Measurements from ENCODE around the gene AP1B1. TPM values are rescaled to one million over a fixed set of nuclear protein-coding genes. Genes with fewer than 3 reads are reported as not detected.

Gene AP1B1
- 23.6 to 27.7 TPM (median 25.8 TPM) in 5 replicates for total RNA-seq (2022; extraction: Qiagen RNA extraction; ENCODE audit: low read depth)

DNA sequence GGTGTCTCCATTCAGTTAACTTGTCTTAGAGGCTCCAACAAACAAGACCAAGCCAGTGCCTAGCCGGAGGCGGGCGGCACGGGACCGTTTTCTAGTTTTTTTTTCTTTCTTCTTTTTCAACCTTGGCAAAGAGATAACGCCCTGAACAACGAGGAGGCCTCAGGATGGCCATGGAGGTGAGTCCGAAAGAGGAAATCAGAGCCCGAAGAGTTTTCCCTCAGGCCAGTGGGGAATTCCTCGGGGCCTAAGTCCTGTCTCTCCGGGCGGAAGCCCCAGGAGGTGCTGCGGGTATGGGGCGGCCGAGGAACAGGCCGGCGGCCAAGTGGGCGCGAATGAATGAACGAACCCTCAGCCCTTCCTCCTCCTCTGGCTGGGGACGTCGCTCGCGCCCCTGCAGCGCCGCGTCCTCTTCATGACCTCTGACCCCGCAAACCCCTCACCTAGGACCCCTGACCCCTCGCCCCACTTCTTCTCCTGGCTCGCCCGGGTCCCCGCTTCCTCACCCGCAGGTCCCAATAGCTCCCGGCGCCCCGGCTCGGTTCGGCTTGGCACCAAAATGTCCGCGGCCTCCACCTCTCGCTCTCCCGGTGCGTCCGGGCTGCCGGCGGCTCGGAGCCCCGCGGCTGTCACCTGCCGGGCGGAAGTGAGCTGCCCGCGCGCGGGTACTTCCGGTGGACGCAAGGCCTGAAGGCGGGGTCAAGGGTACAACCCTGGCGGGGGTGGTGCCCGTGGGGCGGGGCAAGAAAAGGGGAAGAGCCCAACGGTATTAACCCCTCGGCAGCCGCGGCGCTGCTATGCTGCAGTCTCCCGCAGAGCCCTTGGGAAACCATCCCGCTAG is at the start of gene AP1B1:
AP1B1 (minus strand) TSS at position 650 of the 838 bp plus-strand sequence. CDS start 21,327 bp downstream, outside the sequence.

DNA sequence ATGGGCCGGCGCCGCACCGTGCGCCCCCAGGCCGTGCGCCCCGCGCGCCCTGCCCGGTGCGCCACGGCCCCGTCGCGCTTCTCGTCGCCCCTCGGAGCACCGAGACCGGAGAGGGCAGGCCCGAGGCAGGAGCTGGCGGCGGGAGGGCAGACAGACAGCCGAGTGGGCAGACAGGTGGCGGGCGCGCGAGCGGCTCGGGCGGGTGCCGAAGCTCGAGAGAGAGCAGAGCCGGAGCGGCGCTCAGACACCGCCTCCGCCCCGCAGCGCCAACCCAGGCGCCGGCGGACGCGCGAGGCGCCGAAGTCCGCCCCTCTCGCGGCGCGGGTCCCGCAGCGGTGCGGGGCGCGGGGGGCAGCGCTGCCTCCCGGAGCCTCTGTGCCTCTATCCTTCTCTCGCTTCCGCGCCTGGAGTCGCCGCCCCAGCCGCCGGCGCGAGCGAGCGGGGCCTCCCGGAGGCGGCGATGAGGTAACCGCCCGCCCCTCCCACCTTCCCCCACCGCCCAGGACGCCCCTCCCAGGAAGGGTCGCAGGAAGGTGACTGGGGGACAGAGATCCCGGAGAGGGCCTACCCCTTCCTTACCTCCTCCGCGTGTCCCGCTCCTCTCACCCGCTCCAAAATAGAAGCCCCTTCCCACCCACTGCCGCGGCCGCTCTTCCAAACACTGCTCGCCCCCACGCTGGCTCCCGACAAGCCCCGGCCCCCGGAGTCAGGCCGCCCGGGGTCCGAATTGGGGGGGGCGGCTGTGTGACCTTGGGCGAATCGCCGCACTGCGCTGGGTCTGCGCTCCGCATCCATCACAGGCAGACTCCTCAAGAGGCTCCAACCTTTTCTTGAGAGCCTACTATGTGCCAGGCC is 72.9 kb downstream of the AP1B1 start, which contains the start of gene RASL10A:
RASL10A (minus strand) TSS at position 412 of the 855 bp plus-strand sequence. CDS start 451 bp downstream, outside the sequence.

DNA sequence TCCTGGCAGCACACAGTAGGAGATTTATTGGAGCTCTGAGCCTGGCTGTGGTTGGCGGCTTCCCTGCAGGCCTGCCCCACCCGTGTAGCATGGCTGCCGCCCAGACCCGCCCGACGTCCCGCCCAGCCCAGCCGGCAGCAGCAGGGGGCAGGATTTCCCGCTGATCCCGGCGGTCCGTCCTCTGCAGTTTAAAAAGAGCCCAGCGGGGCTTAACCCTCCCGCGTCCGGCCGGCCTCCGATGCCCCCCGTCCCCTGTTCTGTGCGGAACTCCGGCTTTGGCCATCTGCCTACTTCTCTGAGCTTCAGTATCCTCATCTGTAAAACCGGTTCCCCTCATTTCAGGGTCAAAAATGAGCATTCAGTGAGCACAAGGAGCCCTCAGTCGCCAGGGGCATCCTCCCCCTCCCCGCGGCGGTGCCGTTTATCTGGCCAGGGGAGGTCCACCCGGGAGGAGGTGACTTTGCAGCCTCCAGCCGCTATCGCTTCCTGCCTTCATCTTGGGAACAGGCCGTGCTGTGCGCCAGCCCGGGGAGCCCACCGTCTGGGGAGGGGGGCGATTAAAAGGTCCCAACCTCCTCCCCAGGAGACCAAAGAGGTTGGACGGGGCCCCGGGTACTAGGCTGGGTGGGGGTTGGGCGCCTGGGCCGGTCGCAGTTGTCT is 82.1 kb downstream of the AP1B1 start, which contains the start of gene GAS2L1:
GAS2L1 (plus strand) TSS at position 476 of the 660 bp plus-strand sequence. CDS start 1,456 bp downstream, outside the sequence.

Other genes starting within 250 kb of the AP1B1 start
- gene EMID1, start 182.7 kb downstream of the AP1B1 start, total RNA-seq (2022; extraction: Qiagen RNA extraction; ENCODE audit: low read depth), result 0.23 to 0.74 TPM (median 0.45 TPM) in 5 replicates
- gene RHBDD3, start 120.6 kb downstream of the AP1B1 start, total RNA-seq (2022; extraction: Qiagen RNA extraction; ENCODE audit: low read depth), result 22.1 to 29.3 TPM (median 28.0 TPM) in 5 replicates
- gene EWSR1, start 120.3 kb downstream of the AP1B1 start, total RNA-seq (2022; extraction: Qiagen RNA extraction; ENCODE audit: low read depth), result 203 to 223 TPM (median 213 TPM) in 5 replicates
- 24.7 to 37.0 TPM (median 34.7 TPM) in 5 replicates for gene GAS2L1, start 81.9 kb downstream of the AP1B1 start, total RNA-seq (2022; extraction: Qiagen RNA extraction; ENCODE audit: low read depth)
- gene RASL10A, start 72.9 kb downstream of the AP1B1 start, total RNA-seq (2022; extraction: Qiagen RNA extraction; ENCODE audit: low read depth), result 0.36 to 0.62 TPM (median 0.52 TPM) in 3 of 5 replicates, not detected in the others
- not detected in 5 replicates for gene RFPL1, start 50.0 kb upstream of the AP1B1 start, total RNA-seq (2022; extraction: Qiagen RNA extraction; ENCODE audit: low read depth)
- gene NEFH, start 91.6 kb upstream of the AP1B1 start, total RNA-seq (2022; extraction: Qiagen RNA extraction; ENCODE audit: low read depth), result 0.05 to 0.14 TPM (median 0.10 TPM) in 5 replicates
- gene THOC5, start 165.2 kb upstream of the AP1B1 start, total RNA-seq (2022; extraction: Qiagen RNA extraction; ENCODE audit: low read depth), result 26.5 to 32.9 TPM (median 29.5 TPM) in 5 replicates
- 54.0 to 65.2 TPM (median 62.0 TPM) in 5 replicates for gene NIPSNAP1, start 192.5 kb upstream of the AP1B1 start, total RNA-seq (2022; extraction: Qiagen RNA extraction; ENCODE audit: low read depth)
- 11.1 to 13.9 TPM (median 12.1 TPM) in 5 replicates for gene NF2, start 215.1 kb upstream of the AP1B1 start, total RNA-seq (2022; extraction: Qiagen RNA extraction; ENCODE audit: low read depth)